Stimulated activated CD4-positive, alpha-beta T cell treated with anti-CD3 and anti-CD28 coated beads, Interleukin-1b, Interleukin-23, amount 100 ng/mL, for 4 hours (primary cell): ENCODE results near the gene SLC46A3.
"Not testable (repeated sequence)": the region's sequence is repeated elsewhere in the genome, so short reads cannot be mapped to it uniquely, and the experiment has no call there.

Experiments used
- DNase-seq, 2 donors: peaks; one replicate each; pipeline ENCODE4 v3.0.0-alpha.2; 2020; ENCODE audit warnings: low read depth in 2 of 2

SLC46A3 gene

GRCh38 chr13:28730762-28731161, 12.0 kb upstream of the SLC46A3 start:
- DNase-seq, result no peak

GRCh38 chr13:28729541-28729940, 10.8 kb upstream of the SLC46A3 start:
- DNase-seq, result no peak

- no peak for DNase-seq
These were observed 9.9 kb upstream of the SLC46A3 start for GRCh38 chr13:28728642-28729041.

DNA sequence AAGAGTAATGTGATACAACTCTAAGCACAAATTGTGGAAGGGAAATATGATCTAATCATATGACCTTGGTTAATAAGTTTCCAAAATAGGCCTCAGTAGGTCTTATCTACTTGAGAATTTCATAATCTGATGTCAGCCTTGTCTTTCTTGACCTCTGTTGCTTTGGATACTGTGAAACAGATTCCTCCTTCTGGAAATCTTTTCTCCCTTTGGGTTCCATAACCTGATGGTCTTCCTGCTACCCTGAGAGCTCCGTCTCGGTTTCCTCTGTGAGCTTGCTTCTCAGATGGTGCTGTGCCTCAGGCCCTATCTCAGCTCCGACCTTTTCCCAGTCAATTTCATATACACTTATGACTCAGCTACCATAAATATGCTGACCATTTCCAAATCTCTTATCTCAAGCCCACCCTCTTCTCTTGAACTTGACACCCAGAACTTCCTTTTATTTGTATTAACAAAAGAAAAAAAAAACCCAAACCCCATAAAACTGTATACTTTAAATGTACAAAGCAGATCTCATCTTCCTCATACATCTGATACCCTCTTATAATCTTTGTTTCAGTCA, 6.4 kb upstream of the SLC46A3 start:
- no peak for DNase-seq

DNA sequence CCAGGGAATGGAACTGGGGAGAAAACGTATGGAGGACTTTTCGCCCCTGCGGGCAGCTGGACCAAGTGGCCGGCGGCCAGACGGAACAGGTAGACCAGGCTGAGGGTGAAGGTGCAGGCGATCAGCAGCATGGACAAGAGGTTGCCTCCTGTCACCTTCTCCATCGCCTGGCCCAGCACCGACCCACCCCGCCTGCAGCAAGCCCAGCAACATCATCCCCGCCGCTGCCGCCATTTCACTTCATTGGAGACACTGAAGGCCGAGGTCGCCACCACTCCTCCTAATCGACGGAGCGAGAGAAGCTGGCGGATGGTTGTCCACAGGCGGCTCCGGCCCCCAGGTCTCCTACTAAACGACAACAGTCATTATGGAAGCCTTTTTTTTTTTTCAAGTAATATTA, 5.0 kb upstream of the SLC46A3 start:
- DNase-seq, result no peak

DNA sequence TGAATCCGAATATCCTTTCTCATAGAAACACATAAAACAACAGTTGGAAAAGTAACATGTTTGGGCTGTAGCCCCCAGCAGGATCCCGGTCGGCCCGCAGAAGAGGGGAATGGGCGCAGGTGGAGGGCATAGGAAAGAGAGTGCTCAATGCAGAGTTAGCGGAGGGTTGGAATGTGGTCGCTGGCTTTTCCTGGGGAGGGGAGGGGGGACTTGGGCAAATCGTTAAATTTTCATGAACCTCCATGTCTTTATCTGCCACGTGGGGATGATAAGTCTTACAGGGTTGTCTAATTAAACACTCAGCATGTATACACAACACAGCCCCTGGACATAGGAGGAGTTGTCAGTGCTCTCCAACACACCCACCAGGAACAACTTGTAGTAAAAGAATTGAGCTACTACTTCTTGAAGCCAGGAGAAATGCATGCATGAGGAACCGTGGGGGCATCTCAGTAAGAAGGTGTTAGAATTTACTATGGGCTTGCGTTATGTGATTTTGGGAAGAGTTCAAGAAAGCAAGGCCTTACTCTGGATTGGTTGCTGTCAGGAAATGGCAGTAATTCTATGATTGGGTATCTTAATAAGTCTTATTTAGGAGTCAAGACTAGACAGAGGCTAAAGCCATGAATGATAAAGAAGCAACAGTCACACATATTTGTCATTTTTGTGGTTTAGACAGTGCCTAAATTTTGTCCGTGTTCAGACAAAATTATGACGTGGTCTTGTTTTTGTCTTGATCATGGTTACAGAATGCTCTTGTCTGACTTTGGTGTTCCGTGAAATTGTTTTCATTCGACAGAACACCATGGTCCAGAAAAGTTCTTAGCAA, 671 bp upstream of the SLC46A3 start:
- DNase-seq, result no peak

GRCh38 chr13:28718196-28718542, 601 bp downstream of the SLC46A3 start:
- DNase-seq, result no peak

DNA sequence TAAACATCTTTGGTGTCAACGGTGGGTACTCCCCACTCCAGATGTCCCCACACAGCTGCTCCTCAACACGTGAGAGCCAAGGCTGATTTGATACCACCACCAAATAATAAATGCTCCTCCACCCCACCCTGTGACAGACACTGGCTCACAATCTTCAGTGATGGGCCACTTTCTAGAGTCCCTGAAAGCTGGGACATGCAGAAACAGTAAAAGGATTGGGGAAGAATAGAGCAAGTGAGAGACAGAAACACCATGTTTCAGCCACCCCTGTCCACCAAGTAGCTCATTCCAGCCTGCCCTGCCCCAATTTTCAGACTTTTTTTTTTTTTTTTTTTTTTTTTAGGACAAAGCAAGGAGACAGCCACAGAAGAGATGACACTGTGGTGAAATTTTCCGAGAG, 1.6 kb downstream of the SLC46A3 start:
- no peak for DNase-seq

DNA sequence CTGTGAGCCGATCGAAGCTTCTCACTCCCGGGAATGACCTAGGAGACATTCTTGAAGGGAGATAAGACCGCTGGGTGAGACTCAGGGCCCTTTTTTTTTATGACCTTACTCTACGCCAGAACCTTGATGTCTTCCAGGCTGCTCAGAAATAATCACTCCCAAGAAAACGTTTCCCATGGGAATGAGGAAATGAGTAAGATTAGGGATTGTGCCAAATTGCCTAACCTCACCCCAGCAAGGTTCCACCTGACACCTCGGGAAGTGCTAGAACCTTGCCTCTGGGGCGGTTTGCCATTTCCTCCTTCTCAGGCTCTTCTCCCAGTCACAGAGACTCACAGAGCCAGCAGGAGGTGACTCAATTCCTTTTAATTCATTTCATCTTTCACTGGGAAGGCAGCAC, 2.3 kb downstream of the SLC46A3 start:
- no peak for DNase-seq

DNA sequence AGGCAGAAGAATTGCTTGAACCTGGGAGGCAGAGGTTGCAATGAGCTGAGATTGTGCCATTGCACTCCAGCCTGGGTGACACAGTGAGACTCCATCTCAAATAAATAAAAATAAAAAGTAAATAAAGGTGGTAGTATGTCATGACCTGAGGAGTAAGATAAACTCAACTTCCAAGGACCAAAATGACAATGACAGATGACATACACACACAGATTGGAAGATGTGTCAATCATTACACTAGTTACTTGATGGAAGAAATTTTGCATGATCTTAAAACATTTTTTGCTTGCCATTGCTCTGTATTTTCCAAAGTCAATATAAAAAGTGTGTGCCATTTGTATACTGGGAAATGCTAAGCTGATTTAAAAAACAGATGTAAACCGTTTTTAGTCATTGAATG, 4.1 kb downstream of the SLC46A3 start:
- no peak for DNase-seq

- no peak for DNase-seq
These were observed 8.6 kb downstream of the SLC46A3 start for GRCh38 chr13:28710161-28710560.

DNA sequence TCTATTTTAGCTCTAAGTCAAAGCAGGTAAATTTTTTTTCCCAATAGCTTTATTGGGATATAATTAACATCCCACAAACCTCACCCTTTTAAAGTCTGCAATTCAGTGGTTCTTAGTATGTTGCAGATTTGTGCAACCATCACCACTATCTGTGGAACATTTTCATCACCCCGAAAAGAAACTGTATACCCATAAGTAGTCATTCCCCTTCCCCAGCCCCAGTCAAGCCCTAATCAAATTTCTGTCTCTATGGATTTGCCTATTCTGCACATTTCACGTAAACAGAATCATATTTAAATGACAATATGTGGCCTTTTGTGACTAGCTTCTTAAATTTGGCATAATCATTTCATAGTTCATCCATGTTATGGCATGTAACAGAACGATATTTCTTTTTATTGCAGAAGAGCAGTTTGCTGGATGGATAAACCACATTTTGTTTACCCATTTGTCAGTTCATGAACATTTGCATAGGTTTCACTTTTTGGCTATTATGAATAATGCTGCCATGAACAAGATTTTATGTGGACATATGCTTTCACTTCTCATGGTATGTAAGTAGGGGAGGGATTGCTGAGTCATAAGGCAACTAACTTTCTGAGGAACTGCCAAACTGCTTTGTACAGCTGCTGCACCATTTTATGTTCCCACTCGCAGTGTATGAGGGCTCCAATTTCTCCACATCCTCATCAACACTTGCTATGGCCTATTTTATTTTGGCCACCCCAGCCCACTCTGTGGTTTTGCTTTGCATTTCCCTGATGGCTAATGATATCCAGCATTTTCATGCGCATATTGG, 10.9 kb downstream of the SLC46A3 start:
- DNase-seq, result no peak

DNA sequence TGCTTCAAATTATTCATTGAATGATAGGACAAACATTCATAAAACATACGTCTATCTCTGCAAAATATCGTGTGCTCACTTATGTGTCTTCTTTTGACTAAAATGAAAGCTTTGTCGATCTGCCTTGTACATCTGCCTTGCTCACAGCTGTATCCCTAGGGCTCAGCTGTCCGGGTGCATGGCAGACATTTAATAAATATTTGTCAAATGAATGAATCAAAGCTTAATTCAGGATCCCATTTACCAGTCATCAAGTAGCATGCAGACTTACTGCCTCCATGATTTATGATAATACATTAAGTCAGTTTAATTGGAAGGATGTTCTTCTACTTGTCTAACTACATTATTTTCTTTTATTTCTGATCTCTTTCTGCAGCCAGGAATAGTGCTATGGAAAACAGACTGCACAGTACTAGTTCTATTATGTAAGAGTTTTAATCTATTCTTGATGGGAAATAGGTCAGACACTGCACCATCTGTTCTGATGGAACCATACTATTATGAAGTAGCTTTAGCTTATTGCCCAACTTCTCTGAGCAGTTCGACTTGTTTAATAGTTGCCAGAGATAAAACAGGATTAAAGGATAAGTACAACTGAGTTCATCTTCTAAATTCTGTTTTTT, 13.2 kb downstream of the SLC46A3 start:
- DNase-seq, result no peak

- DNase-seq, result no peak
These were observed 13.9 kb downstream of the SLC46A3 start for GRCh38 chr13:28704919-28705318.

- no peak for DNase-seq
These were observed 14.5 kb downstream of the SLC46A3 start for GRCh38 chr13:28704282-28704681.

DNA sequence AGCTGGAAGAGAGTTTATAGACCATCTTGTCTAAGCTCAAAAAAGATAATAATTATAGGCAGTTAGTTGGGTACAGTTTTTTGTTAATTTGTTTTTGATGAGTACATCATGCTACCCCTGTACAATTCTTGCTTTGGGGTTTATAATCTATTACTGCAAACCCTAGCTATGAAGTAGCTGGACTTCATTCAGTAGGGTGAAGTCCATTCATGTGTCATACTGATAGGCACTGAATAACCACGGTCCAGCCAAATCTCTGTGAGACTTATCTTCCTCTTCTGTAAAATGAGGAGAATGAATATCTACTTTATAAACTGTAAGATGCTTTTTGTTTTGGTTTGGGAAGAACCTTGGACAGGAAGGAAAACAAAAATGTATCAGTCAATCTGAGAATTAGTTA, 19.5 kb downstream of the SLC46A3 start:
- DNase-seq, result no peak

- DNase-seq, result no peak
These were observed 21.3 kb downstream of the SLC46A3 start for GRCh38 chr13:28697441-28697840.

GRCh38 chr13:28693605-28694491, 24.9 kb downstream of the SLC46A3 start:
- DNase-seq, result not testable (repeated sequence)

DNA sequence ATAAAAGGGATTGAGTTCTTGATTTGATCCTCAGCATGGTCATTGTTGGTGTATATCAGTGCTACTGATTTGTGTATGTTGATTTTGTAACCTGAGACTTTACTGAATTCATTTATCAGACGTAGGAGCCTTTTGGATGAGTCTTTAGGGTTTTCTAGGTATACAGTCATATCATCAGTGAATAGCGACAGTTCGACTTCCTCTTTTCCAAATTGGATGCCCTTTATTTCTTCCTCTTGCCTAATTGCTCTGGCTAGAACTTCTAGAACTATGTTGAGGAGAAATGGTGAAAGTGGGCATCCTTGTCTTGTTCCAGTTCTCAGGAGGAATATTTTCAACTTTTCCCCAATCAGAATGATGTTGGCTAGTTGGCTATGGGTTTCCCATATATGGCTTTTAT, 32.9 kb downstream of the SLC46A3 start:
- DNase-seq, result no peak

GRCh38 chr13:28685114-28685513, 33.7 kb downstream of the SLC46A3 start:
- DNase-seq, result no peak

GRCh38 chr13:28684257-28684656, 34.5 kb downstream of the SLC46A3 start:
- no peak for DNase-seq
